Body of pancreas (tissue), 4 donors: ENCODE measurements around the gene FES. TPM values are rescaled to one million over a fixed set of nuclear protein-coding genes. Genes with fewer than 3 reads are reported as not detected.
"Not testable (repeated sequence)": the region's sequence is repeated elsewhere in the genome, so short reads cannot be mapped to it uniquely, and the experiment has no call there.

Source experiments
- ATAC-seq: fragments of 150-250 bp; one replicate; pipeline ENCODE4 v1.9.1; 2016
- DNase-seq, 4 donors: peaks; one replicate each; pipeline ENCODE4 v3.0.0-alpha.2; 2019
- H3K27ac ChIP-seq, 4 donors: fragments of 200-600 bp; sonication (generic); 1 replicate in 3 of 4; 2 replicates in 1 of 4; pipeline versions ENCODE4 v1.5.1 to v1.6.1; 2016 to 2019; ENCODE audit warnings: mild to moderate bottlenecking in 1 of 4, mixed read lengths in 1 of 4, moderate library complexity in 1 of 4
- H3K27me3 ChIP-seq, 2 donors: fragments of 200-600 bp; sonication (generic); one replicate each; pipeline ENCODE4 v1.6.0; 2016; ENCODE audit warnings: mild to moderate bottlenecking in 1 of 2
- H3K36me3 ChIP-seq, 2 donors: fragments of 200-600 bp; sonication (generic); replicated peaks in 1 of 2; 2 replicates each; pipeline ENCODE4 v1.5.1; 2016; ENCODE audit warnings: low read depth in 2 of 2; ENCODE audit not compliant: insufficient read depth in 1 of 2
- H3K4me1 ChIP-seq: fragments of 200-600 bp; sonication (generic); one replicate; pipeline ENCODE4 v1.6.0; 2016
- H3K4me3 ChIP-seq, 2 donors: fragments of 200-600 bp; sonication (generic); 1 replicate in 1 of 2; 2 replicates in 1 of 2; pipeline ENCODE4 v1.5.1; 2016 to 2019
- H3K9me3 ChIP-seq, 3 donors: fragments of 200-600 bp; sonication (generic); 1 replicate in 2 of 3; 2 replicates in 1 of 3; pipeline ENCODE4 v1.5.1; 2016
- POLR2A ChIP-seq, 3 donors: fragments of 450-650 bp; IDR thresholded peaks; one replicate each; pipeline ENCODE4 v1.6.1; 2016; ENCODE audit warnings: antibody characterized with exemption in 3 of 3, mild to moderate bottlenecking in 2 of 3
- WGBS, 2 donors: methylation state at CpG; one replicate each; pipeline ENCODE4 v1.1.5; 2017; 5-methylcytosine and 5-hydroxymethylcytosine counted together
- intact Hi-C: fragments of 100-400 bp; cut with DNase I; formaldehyde crosslinking; loops from one replicate; pipeline ENCODE4 v1.15.1; 2023
- total RNA-seq, 2 donors: library from RNA; depleted of rRNA; stranded (reverse); fragments of >200 nt; gene quantifications; one replicate each; pipeline ENCODE4 v1.1.0, GENCODE V29; 2016
- TF ChIP-seq, protein P1 (sequence below), 7 experiments: fragments of 450-650 bp in 4 of 7; fragments of 200-600 bp in 3 of 7; sonication (generic) in 3 of 7; IDR thresholded peaks; one replicate each; pipeline ENCODE4 v1.5.1; 2016 to 2019; ENCODE audit warnings: antibody characterized with exemption in 7 of 7

FES gene
- total RNA-seq, 2 donors from 2014 or later: 16.9 to 24.4 TPM

DNA sequence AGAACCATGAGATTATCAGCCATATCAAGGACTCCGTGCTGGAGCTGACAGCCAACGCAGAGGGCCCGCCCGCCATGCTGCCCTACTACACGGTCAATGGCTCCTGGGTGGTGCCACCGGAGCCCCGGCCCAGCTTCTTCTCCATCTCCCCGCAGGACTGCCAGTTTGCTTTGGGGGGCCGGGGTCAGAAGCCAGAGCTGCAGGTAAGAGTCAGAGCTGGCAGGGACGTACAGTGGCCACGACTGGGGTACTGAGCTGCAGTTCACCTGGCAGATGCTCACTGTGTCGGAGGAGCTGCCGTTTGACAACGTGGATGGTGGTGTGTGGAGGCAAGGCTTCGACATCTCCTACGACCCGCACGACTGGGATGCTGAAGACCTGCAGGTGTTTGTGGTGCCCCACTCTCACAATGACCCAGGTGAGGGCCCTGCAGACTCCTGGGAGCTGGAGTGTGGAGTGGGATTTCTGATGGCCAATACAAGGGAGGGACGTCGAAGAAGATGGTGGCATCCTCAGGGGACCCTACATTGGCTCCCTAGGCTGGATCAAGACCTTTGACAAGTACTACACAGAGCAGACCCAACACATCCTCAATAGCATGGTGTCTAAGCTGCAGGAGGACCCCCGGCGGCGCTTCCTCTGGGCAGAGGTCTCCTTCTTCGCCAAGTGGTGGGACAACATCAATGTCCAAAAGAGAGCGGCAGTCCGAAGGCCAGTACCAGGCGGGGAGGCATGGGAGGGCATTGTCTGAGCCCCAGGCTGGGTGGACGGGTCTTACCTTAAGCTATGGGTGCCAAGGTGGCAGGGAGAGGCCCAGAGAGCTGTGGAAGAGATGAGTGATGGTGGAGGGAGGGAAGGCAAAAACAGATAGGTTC lies 21.2 kb downstream of the FES start:
- Histone ChIP-seq H3K36me3 (peaks cover 6 to 21% of the 10 kb centered on the region in 2 donors), H3K4me3 (no peak overlapping the region), H3K27ac (peak overlapping the region; percentile 43 to 96 (median 73)), H3K9me3 (no peaks in the 10 kb centered on the region), H3K27me3 (no peaks in the 10 kb centered on the region), H3K4me1 (peaks cover 57% of the 10 kb centered on the region)
- no peak for ATAC-seq
- no peak for DNase-seq
- intact Hi-C loops: no loop called here
- no peak for TF ChIP-seq POLR2A (IDR thresholded peaks at IDR 0.05)
- TF ChIP-seq, protein P1, sequence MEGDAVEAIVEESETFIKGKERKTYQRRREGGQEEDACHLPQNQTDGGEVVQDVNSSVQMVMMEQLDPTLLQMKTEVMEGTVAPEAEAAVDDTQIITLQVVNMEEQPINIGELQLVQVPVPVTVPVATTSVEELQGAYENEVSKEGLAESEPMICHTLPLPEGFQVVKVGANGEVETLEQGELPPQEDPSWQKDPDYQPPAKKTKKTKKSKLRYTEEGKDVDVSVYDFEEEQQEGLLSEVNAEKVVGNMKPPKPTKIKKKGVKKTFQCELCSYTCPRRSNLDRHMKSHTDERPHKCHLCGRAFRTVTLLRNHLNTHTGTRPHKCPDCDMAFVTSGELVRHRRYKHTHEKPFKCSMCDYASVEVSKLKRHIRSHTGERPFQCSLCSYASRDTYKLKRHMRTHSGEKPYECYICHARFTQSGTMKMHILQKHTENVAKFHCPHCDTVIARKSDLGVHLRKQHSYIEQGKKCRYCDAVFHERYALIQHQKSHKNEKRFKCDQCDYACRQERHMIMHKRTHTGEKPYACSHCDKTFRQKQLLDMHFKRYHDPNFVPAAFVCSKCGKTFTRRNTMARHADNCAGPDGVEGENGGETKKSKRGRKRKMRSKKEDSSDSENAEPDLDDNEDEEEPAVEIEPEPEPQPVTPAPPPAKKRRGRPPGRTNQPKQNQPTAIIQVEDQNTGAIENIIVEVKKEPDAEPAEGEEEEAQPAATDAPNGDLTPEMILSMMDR (IDR thresholded peaks at IDR 0.05): no peak
- WGBS, 2 donors: 82 to 86% methylated on average over 28 of the region's 28 CpGs

DNA sequence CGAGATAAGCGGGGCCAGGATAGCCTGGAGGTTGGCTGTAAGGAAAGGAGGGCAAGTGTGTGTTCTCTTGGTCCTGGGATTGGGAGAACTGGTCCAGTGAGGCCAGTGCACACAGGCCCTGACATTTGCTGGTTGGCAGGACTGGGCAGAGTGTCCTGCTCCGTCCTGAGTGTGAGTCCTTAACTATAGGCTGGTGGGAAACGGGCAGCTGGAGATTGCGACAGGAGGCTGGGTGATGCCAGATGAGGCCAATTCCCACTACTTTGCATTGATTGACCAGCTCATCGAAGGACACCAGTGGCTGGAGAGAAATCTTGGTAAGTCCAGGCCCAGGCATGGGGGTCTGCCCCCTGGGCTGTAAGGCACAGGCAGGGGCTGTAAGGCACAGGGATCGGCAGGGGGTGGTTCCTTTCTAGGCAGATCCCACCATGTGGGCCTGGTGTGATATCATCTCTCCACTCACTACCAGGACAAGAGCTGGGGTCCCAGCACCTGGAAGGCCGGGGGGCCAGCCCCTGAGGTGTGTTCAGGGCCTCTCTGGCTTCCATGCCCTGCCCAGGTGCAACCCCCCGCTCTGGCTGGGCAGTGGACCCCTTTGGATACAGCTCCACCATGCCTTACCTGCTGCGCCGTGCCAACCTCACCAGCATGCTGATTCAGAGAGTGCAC lies 22.0 kb downstream of the FES start:
- DNase-seq (peak; percentile 90 to 93 (median 92)), ATAC-seq (peak; percentile 50)
- Histone ChIP-seq H3K9me3 (no peaks in the 10 kb centered on the region), H3K4me3 (no peak overlapping the region), H3K4me1 (peaks cover 56% of the 10 kb centered on the region), H3K27me3 (no peaks in the 10 kb centered on the region), H3K36me3 (peaks cover 13 to 28% of the 10 kb centered on the region in 2 donors), H3K27ac (peak overlapping the region; percentile 43 to 96 (median 73))
- WGBS, 2 donors: 63 to 66% methylated on average over 10 to 11 of the region's 11 CpGs
- peak; percentile 22 to 70 (median 61) for TF ChIP-seq POLR2A (IDR thresholded peaks at IDR 0.05)
- TF ChIP-seq, protein P1 (IDR thresholded peaks at IDR 0.05): no peak
- intact Hi-C loops: no loop called here

DNA sequence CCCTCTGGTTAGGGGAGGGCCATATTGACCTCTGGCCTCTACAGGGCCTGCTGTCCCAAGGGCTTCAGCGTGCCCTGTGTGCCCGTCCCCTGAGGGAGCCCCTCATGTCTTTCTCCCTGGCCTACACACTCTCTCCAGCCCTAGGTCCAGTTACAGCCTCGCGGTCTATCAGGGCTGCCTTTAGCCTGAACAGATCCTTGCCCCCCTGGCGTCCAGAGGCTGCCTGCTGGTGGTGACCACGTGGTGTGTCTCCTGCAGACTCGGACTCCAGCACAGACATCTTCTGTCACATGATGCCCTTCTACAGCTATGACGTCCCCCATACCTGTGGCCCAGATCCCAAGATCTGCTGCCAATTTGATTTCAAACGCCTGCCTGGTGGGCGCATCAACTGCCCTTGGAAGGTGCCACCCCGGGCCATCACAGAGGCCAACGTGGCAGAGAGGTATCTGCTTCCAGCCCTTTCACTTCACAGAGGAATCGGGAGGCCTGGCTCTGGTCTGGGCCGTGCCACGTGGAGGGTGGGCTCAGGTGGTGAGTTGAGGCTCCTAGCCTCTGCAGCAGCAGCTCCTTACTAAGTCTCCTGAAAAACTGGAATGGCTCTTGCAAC lies 22.9 kb downstream of the FES start:
- peak overlapping the region in 2 of 4 donors; percentile 72 to 96 for H3K27ac ChIP-seq
- peaks cover 21 to 37% of the 10 kb centered on the region in 2 donors for H3K36me3 ChIP-seq
- 83 to 95% methylated on average over 6 to 15 of the region's 15 CpGs for WGBS, 2 donors
- no peaks in the 10 kb centered on the region for H3K9me3 ChIP-seq
- DNase-seq: no peak
- intact Hi-C loops: no loop called here
- no peak overlapping the region for H3K4me3 ChIP-seq
- TF ChIP-seq POLR2A (IDR thresholded peaks at IDR 0.05): no peak
- TF ChIP-seq, protein P1 (IDR thresholded peaks at IDR 0.05): no peak
- no peak for ATAC-seq
- no peaks in the 10 kb centered on the region for H3K27me3 ChIP-seq
- H3K4me1 ChIP-seq: peaks cover 47% of the 10 kb centered on the region

DNA sequence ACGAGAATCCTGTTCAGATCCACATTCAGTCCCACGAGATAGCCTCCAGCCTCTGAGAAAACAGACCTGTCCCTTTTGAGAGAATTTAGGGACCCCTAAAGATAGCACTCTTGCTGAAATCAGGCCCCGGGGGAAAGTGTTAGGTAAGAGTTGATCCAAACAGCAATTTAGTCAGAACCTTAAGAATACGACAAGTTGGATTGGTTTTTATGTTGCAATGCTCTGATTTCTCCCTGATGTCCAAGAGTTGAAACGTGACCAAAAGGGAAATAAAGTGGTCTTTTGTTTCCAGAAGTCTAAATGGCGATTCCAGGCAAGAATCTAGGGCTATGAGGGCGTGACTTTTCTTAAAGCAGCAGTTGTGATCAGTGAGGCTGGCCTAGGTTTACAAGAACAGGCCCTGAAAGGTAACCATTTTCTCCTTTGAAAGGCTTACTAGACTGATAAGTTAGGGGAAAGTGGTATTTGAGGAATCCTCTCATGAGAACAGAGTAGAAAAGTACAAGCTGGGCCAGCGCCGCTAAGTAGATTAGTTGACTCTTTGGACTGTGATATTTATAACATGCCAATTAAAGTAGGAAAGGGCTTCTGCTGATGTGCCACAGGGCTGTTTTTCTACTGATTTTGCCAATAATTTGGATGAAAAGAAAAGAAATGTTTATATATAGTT lies 23.7 kb downstream of the FES start:
- TF ChIP-seq, protein P1 (IDR thresholded peaks at IDR 0.05): no peak
- no peak for TF ChIP-seq POLR2A (IDR thresholded peaks at IDR 0.05)
- Histone ChIP-seq H3K27me3 (no peaks in the 10 kb centered on the region), H3K27ac (peak overlapping the region in 2 of 4 donors; percentile 23 to 33), H3K4me3 (no peak overlapping the region), H3K9me3 (no peaks in the 10 kb centered on the region), H3K36me3 (peaks cover 29 to 45% of the 10 kb centered on the region in 2 donors), H3K4me1 (peaks cover 47% of the 10 kb centered on the region)
- intact Hi-C loops: no loop called here
- DNase-seq: no peak
- WGBS, 2 donors: 49 to 73% methylated on average over 9 of the region's 9 CpGs
- ATAC-seq: no peak

DNA sequence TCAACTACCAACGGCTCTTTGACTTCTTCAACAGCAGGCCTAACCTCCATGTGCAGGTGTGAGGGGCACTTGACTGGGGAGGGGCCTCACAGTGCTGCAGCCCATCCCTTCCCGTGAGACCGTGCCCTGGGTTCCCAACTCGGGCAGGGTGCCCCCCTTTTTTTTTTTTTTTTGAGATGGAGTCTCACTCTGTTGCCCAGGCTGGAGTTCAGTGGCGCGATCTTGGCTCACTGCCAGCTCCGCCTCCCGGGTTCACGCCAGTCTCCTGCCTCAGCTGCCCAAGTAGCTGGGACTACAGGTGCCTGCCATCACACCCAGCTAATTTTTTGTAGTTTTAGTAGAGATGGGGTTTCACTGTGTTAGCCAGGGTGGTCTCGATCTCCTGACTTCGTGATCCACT lies 25.1 kb downstream of the FES start:
- H3K27me3 ChIP-seq, intact Hi-C loops, H3K4me3 ChIP-seq, H3K27ac ChIP-seq, DNase-seq, ATAC-seq, H3K9me3 ChIP-seq: not testable (repeated sequence)
- H3K4me1 ChIP-seq: peaks cover 35% of the 10 kb centered on the region
- 65 to 85% methylated on average over 5 to 11 of the region's 11 CpGs for WGBS, 2 donors
- H3K36me3 ChIP-seq: peaks cover 30 to 59% of the 10 kb centered on the region in 2 donors
